Liver (tissue), 5 donors: ENCODE results near the gene RASGRP1. TPM values are rescaled to one million over a fixed set of nuclear protein-coding genes. Genes with fewer than 3 reads are reported as not detected.
A peak's percentile ranks its signal among the peaks of the same experiment; 100 is the strongest.

ENCODE experiments used
- CTCF ChIP-seq: fragments of 150-350 bp; IDR thresholded peaks from 2 replicates; pipeline ENCODE4 v1.5.1; 2017; ENCODE audit warnings: improper control_type of control experiment, low read depth, low read length; ENCODE audit not compliant: missing input control
- polyA plus RNA-seq, 2 donors: library from polyadenylated mRNA; stranded (reverse) in 1 of 2; unstranded in 1 of 2; fragments of 200-250 nt in 1 of 2; fragments of >200 nt in 1 of 2; fragmentation: Nextera tagmentation in 1 of 2; extraction: Ambion mirVana in 1 of 2; gene quantifications; one replicate each; pipeline versions ENCODE4 v1.2.1 to v1.2.3, GENCODE V29; 2013 to 2015
- total RNA-seq, 2 donors: library from RNA; depleted of rRNA; stranded (reverse); fragments of >200 nt; gene quantifications; one replicate each; pipeline ENCODE4 v1.2.3, GENCODE V29; 2014
- donor health status: healthy.
- donor health status: healthy.
- donor health status: healthy.

The RASGRP1 gene
- total and polyA plus RNA-seq, 4 donors, result 0.17 to 0.75 (median 0.47) TPM

GRCh38 chr15:38440353-38441129, 124.1 kb downstream of the RASGRP1 start (continued):
- peak; percentile 97 for TF ChIP-seq CTCF

Other genes with a start within 250 kb of the RASGRP1 start
- gene FAM98B, start 110.7 kb downstream of the RASGRP1 start, total RNA-seq, result 10 to 100 TPM in 1 of 2 donors, 1 to 10 TPM in 1; 5.9 to 12.2 TPM
- 1 to 10 TPM; 1.5 to 2.7 TPM for gene FAM98B, start 110.7 kb downstream of the RASGRP1 start, polyA plus RNA-seq